ENCODE results near the gene GTPBP6. TPM values are rescaled to one million over a fixed set of nuclear protein-coding genes. Genes with fewer than 3 reads are reported as not detected.
"Not testable (repeated sequence)": the region's sequence is repeated elsewhere in the genome, so short reads cannot be mapped to it uniquely, and the experiment has no call there.

Gene GTPBP6
- total RNA-seq, 2 experiments from 2014 or later: 60.0 to 62.4 TPM

DNA sequence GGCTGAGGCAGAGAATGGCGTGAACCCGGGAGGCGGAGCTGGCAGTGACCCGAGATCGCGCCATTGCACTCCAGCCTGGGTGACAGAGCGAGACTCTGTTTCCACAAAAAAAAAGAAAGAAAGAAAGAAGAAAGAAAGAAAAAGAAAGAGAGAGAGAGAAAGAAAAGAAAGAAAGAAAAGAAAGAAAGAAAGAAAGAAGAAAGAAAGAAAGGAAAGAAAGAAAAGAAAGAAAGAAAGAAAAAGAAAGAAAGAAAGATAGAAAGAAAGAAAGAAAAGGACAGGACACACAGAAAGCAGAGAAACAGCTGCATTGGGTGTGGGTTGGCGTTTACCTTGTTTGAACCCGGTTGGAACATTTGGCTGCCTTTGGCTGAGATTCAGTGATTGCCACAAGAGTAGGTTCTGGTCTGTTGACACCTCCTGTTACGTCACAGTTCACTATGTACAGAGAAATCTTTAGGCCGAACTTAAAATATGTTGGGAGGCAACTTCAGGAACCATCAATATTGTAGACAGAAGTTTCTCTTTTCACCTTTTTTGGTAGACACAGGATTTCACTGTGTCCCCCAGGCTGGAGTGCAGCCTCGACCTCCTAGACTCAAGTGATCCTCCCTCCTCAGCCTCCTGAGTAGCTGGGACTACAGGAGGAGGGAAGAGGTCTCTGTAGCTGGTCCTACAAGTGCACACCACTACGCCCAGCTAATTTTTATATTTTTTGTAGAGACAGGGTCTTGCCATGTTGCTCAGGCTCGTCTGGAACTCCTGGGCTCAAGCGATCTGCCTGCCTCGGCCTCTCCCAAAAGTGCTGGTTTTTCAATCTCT is 53.8 kb downstream of the GTPBP6 start:
- POLR2A ChIA-PET: no interaction called here
- no peaks in the 10 kb centered on the region for H3K9me3 Mint-ChIP-seq
- H3K27me3 Mint-ChIP-seq: no peaks in the 10 kb centered on the region
- no peak for DNase-seq
- CTCF ChIA-PET: no interaction called here
- intact Hi-C loops (cut with micrococcal nuclease): no loop called here
- no peak overlapping the region for H3K4me3 Mint-ChIP-seq
- H3K4me1 Mint-ChIP-seq (ENCODE audit: low read depth): no peaks in the 10 kb centered on the region
- no peaks in the 10 kb centered on the region for H3K36me3 Mint-ChIP-seq
- no peak overlapping the region for H3K27ac Mint-ChIP-seq

DNA sequence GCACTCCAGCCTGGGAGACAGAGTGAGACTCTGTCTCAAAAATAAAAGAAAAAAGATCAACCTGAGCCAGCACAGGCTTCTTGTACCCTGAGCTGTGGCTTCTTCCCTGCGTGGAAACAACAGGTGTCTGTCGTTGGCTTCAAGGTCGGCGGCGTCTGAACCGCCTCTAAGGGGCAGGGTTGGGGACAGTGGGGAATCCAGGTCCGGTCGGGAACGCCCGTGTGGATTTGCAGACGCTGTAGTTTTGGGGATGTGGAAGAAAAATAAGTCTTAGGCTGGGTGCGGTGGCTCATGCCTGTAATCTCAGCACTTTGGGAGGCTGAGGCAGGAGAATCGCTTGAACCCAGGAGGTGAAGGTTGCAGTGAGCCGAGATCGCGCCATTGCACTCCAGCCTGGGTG is 54.6 kb downstream of the GTPBP6 start:
- POLR2A ChIA-PET; H3K36me3 Mint-ChIP-seq; CTCF ChIA-PET; H3K27ac Mint-ChIP-seq; H3K4me3 Mint-ChIP-seq; intact Hi-C loops (cut with micrococcal nuclease); DNase-seq; H3K27me3 Mint-ChIP-seq; H3K4me1 Mint-ChIP-seq (ENCODE audit: low read depth); H3K9me3 Mint-ChIP-seq: not testable (repeated sequence)

DNA sequence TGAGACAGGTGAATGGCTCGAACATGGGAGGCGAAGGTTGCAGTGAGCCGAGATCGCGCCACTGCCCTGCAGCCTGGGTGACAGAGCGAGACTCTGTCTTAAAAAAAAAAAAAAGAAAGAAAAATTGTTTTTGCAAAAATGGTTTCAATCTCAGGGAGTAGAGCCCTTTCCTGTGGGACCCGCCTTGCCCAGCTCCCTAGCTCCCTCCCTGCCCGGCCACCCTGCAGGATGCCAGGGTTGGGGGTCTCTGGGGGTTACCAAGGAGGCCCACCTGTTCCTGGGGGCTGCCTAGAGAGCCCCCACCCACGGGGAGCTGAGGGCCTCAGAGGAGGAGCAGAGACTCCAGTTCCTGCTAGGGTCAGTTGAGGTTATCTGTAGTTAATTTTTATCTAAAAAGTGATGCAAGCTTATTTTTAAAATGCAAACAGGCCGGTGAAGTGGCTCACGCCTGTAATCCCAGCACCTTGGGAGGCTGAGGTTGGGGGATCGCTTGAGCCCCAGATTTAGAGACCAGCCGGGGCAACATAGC is 56.2 kb downstream of the GTPBP6 start:
- no peaks in the 10 kb centered on the region for H3K4me1 Mint-ChIP-seq (ENCODE audit: low read depth)
- no peak for DNase-seq

GRCh38 chrX:261919-262352 is 56.7 kb downstream of the GTPBP6 start:
- ChIA-PET CTCF (no interaction called here), POLR2A (no interaction called here)
- H3K4me1 Mint-ChIP-seq (ENCODE audit: low read depth): no peaks in the 10 kb centered on the region
- H3K36me3 Mint-ChIP-seq: no peaks in the 10 kb centered on the region
- no peaks in the 10 kb centered on the region for H3K27me3 Mint-ChIP-seq
- intact Hi-C loops (cut with micrococcal nuclease): no loop called here
- no peak overlapping the region for H3K27ac Mint-ChIP-seq
- H3K4me3 Mint-ChIP-seq: no peak overlapping the region
- no peak for DNase-seq
- H3K9me3 Mint-ChIP-seq: no peaks in the 10 kb centered on the region

More for the DNA sequence above, 56.2 kb downstream of the GTPBP6 start:
- no peaks in the 10 kb centered on the region for H3K36me3 Mint-ChIP-seq
- no peaks in the 10 kb centered on the region for H3K27me3 Mint-ChIP-seq
- ChIA-PET CTCF (no interaction called here), POLR2A (no interaction called here)
- H3K4me3 Mint-ChIP-seq: no peak overlapping the region
- intact Hi-C loops (cut with micrococcal nuclease): no loop called here
- H3K27ac Mint-ChIP-seq: no peak overlapping the region
- no peaks in the 10 kb centered on the region for H3K9me3 Mint-ChIP-seq

- no peak for DNase-seq
- POLR2A ChIA-PET: no interaction called here
- H3K36me3 Mint-ChIP-seq: no peaks in the 10 kb centered on the region
- no peaks in the 10 kb centered on the region for H3K4me1 Mint-ChIP-seq (ENCODE audit: low read depth)
- CTCF ChIA-PET: no interaction called here
- intact Hi-C loops (cut with micrococcal nuclease): no loop called here
- no peaks in the 10 kb centered on the region for H3K27me3 Mint-ChIP-seq
- H3K27ac Mint-ChIP-seq: no peak overlapping the region
- H3K4me3 Mint-ChIP-seq: no peak overlapping the region
- H3K9me3 Mint-ChIP-seq: no peaks in the 10 kb centered on the region
Measured at GRCh38 chrX:261167-261918, 57.3 kb downstream of the GTPBP6 start.

GRCh38 chrX:259692-260355 is 58.8 kb downstream of the GTPBP6 start:
- DNase-seq: no peak
- ChIA-PET POLR2A (no interaction called here), CTCF (no interaction called here)
- intact Hi-C loops (cut with micrococcal nuclease): no loop called here
- no peaks in the 10 kb centered on the region for H3K9me3 Mint-ChIP-seq
- H3K36me3 Mint-ChIP-seq: no peaks in the 10 kb centered on the region
- no peaks in the 10 kb centered on the region for H3K4me1 Mint-ChIP-seq (ENCODE audit: low read depth)
- H3K4me3 Mint-ChIP-seq: no peak overlapping the region
- no peaks in the 10 kb centered on the region for H3K27me3 Mint-ChIP-seq
- H3K27ac Mint-ChIP-seq: no peak overlapping the region

GRCh38 chrX:258291-259040 is 60.1 kb downstream of the GTPBP6 start:
- CTCF ChIA-PET: no interaction called here
- no peak overlapping the region for H3K27ac Mint-ChIP-seq
- no peaks in the 10 kb centered on the region for H3K9me3 Mint-ChIP-seq
- H3K36me3 Mint-ChIP-seq: no peaks in the 10 kb centered on the region
- no peaks in the 10 kb centered on the region for H3K4me1 Mint-ChIP-seq (ENCODE audit: low read depth)
- intact Hi-C loops (cut with micrococcal nuclease): no loop called here
- no peaks in the 10 kb centered on the region for H3K27me3 Mint-ChIP-seq
- DNase-seq: no peak
- POLR2A ChIA-PET: no interaction called here
- H3K4me3 Mint-ChIP-seq: no peak overlapping the region

DNA sequence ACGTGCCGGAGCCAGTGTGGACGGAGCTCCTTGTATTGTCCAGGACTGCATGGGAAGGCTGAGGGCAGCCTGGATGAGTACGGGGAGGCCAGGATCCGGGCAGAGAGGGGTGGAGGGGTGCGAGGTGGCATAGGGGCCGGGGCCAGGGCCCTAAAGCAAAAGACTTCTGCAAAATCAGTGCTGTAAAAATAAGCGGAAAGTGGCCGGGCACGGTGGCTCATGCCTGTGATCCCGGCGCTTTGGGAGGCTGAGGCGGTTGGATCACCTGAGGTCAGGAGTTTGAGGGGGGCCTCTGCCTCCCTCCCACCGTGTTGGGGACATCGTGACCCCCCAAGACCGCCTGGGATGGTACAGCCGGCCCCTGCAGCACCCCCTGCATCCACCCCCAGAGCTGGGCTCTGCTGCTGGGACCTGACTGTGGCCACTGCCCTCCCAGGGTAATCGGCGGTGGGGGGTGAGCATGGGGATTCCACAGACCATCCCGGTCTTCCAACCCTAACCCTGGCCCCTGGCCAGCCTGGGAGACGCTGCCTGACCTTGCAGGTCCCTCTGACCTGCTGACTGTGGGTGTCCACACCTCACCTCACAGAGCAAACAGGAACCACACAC is 60.8 kb downstream of the GTPBP6 start:
- no peaks in the 10 kb centered on the region for H3K27me3 Mint-ChIP-seq
- POLR2A ChIA-PET: no interaction called here
- DNase-seq: no peak
- no peaks in the 10 kb centered on the region for H3K9me3 Mint-ChIP-seq
- CTCF ChIA-PET: no interaction called here
- no peak overlapping the region for H3K27ac Mint-ChIP-seq
- intact Hi-C loops (cut with micrococcal nuclease): no loop called here
- no peaks in the 10 kb centered on the region for H3K36me3 Mint-ChIP-seq
- no peak overlapping the region for H3K4me3 Mint-ChIP-seq
- H3K4me1 Mint-ChIP-seq (ENCODE audit: low read depth): no peaks in the 10 kb centered on the region

GRCh38 chrX:257054-257453 is 61.5 kb downstream of the GTPBP6 start:
- CTCF ChIA-PET; H3K27ac Mint-ChIP-seq; H3K4me3 Mint-ChIP-seq; POLR2A ChIA-PET; H3K27me3 Mint-ChIP-seq; H3K36me3 Mint-ChIP-seq; intact Hi-C loops (cut with micrococcal nuclease); H3K4me1 Mint-ChIP-seq (ENCODE audit: low read depth); H3K9me3 Mint-ChIP-seq; DNase-seq: not testable (repeated sequence)

DNA sequence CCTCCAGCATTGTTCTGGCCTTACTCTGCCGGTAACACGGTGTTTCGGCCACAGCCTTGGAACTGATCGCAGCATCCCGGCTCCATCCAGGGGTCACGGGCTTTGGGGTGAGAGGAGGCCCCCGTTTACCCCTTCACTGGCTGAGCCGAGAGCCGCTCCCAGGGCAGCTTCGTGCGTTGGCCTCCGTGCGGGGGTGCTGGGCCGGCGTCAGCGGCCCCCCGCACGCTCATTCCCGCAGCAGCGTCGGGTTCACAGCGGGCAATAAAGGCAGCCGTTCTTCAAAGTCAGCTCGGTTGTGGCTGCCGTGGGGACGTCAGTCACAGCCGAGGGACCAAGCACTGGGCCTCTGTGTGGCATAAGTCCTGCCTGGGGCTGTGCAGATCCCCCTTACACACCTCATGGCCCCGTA is 62.7 kb downstream of the GTPBP6 start:
- no peak for DNase-seq
- CTCF ChIA-PET: no interaction called here
- intact Hi-C loops (cut with micrococcal nuclease): no loop called here

More for the DNA sequence above, 62.7 kb downstream of the GTPBP6 start:
- POLR2A ChIA-PET: no interaction called here
- Mint-ChIP-seq H3K27ac (no peak overlapping the region), H3K36me3 (no peaks in the 10 kb centered on the region), H3K4me3 (no peak overlapping the region), H3K4me1 (ENCODE audit: low read depth) (peaks cover 15% of the 10 kb centered on the region), H3K9me3 (no peaks in the 10 kb centered on the region), H3K27me3 (no peaks in the 10 kb centered on the region)
